KBM-7 (cell line): ENCODE data around the gene MRPL51.

Experiments
- DNase-seq: peaks from one replicate; pipeline ENCODE4 v3.0.0-alpha.2; 2015
- in situ Hi-C: fragments of 300-500 bp; cut with MboI; formaldehyde crosslinking; loops from 2 replicates; pipeline ENCODE4 v1.14.3; 2020; ENCODE audit warnings: low sequenced_read_pairs, low pct_unique_long_range_greater_than_20kb, mixed read lengths

Gene MRPL51

GRCh38 chr12:6465467-6466183 lies 27.4 kb downstream of the MRPL51 start:
- DNase-seq, result peak; percentile 77

GRCh38 chr12:6464531-6464930 lies 28.5 kb downstream of the MRPL51 start:
- in situ Hi-C loops, result no loop called here
- DNase-seq, result no peak

More at GRCh38 chr12:6465467-6466183, 27.4 kb downstream of the MRPL51 start:
- in situ Hi-C loops, result no loop called here

- no peak for DNase-seq
- in situ Hi-C loops, result no loop called here
Measured at GRCh38 chr12:6463858-6464257, 29.2 kb downstream of the MRPL51 start.

- no peak for DNase-seq
- in situ Hi-C loops, result no loop called here
Measured at GRCh38 chr12:6463216-6463615, 29.8 kb downstream of the MRPL51 start.

- in situ Hi-C loops, result no loop called here
- no peak for DNase-seq
Measured at GRCh38 chr12:6462234-6462995, 30.6 kb downstream of the MRPL51 start.

- peak; percentile 96 for DNase-seq
- in situ Hi-C loops, result no loop called here
Measured at GRCh38 chr12:6461401-6462233, 31.4 kb downstream of the MRPL51 start.

DNA sequence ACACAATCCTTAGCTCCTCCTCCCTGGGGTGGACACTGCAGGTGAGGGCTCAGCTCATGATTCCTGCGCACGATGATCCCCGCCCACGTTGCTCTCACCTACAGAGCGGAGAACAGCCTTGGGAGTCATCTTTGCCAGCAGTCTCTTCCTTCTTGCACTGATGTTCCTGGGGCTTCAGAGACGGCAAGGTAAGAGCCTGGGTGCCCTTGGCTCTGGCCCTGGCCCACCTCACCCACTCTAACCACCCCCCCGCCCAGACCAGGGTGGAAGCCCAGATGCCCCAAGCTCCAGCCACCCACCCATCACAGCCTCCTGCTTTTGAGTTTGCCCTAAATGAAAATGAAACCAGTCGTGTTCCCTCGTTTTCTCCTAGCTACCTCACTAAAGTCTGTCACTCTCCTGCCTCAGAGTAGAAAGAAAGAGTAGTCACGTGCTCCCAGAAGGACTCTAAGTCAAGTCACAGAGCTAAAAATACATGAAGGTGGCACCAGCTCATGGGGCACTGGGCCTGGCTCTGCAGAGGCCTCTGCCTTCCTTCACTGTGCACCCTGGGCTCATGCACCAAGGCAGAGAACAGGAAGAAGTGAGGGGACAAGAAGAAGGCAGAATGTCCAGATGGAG lies 32.2 kb downstream of the MRPL51 start:
- in situ Hi-C loops, result no loop called here
- DNase-seq, result no peak

DNA sequence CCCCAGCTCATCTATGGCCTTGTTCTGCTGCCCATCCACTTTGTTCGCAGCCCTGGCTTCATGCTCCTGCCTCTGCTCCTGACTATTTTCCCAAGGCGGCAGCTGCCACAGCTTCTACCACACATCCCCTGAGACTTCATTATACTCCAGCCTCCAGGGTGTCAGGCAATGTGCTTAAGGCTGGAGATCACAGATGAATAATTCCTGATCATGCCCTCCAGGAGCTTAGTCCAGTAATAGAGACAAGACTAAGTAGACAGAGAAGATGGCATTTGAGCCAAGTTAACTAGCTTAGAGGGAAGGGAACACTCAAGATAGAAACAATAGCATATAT lies 34.1 kb downstream of the MRPL51 start:
- in situ Hi-C loops, result no loop called here

GRCh38 chr12:6458281-6459003 lies 34.6 kb downstream of the MRPL51 start:
- in situ Hi-C loops, result no loop called here
- no peak for DNase-seq

More for the DNA sequence above, 34.1 kb downstream of the MRPL51 start:
- no peak for DNase-seq

- in situ Hi-C loops, result no loop called here
- no peak for DNase-seq
Measured at GRCh38 chr12:6457220-6457945, 35.7 kb downstream of the MRPL51 start.

GRCh38 chr12:6452944-6453630 lies 40.0 kb downstream of the MRPL51 start:
- no peak for DNase-seq
- in situ Hi-C loops, result no loop called here

GRCh38 chr12:6452245-6452943 lies 40.7 kb downstream of the MRPL51 start:
- in situ Hi-C loops, result no loop called here
- DNase-seq, result no peak

GRCh38 chr12:6451348-6452244 lies 41.5 kb downstream of the MRPL51 start, which contains the start of gene TAPBPL:
TAPBPL (plus strand) TSS chr12:6452042; CDS start chr12:6452249, 207 bp downstream.
- in situ Hi-C loops, result no loop called here
- peak; percentile 89 for DNase-seq

DNA sequence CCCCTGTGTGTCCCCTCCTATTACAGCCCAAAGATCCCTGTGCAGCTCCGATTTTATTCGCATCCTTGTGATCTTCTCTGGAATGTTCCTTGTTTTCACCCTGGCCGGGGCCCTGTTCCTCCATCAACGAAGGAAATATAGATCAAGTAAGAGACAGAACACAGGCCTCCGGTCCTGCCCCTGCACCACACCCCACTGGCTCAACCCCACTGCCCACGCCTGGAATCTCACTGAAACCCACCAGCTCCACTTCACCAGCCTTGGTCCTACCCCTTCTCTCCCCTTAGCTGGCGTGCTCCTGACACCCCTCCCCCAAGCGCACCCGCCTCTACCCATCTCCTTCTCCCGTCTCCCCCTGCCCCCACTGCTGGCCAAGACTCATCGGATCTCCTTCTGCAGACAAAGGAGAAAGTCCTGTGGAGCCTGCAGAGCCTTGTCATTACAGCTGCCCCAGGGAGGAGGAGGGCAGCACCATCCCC lies 42.2 kb downstream of the MRPL51 start:
- in situ Hi-C loops, result no loop called here
- DNase-seq, result no peak

DNA sequence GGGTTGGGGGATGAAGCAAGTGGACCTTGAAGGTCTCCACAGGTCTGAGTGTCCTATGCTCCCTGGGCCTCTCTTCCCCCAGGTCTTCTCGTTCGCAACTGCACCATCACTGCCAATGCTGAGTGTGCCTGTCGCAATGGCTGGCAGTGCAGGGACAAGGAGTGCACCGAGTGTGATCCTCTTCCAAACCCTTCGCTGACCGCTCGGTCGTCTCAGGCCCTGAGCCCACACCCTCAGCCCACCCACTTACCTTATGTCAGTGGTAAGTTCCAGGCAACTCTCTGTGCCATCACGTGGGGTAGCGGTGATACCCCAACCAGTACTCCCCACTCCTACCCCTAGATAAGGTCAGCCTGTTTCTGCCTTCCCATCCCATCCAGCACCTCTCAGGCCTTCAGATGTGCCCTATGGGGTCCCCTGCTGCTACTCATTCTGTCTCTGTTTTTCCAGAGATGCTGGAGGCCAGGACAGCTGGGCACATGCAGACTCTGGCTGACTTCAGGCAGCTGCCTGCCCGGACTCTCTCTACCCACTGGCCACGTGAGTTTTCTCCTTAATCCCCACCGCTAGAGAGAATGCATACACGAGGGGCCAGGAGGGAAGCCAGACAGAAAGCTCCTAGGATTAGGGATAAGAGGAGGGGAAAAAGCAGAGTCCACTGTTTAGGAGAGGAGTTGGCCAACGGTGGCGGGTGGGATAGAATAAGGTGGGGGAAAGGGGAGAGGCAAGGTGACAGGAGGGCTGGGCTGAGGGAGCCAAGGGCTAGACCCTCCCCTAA lies 42.8 kb downstream of the MRPL51 start:
- in situ Hi-C loops, result no loop called here

More for the DNA sequence above, 42.8 kb downstream of the MRPL51 start:
- no peak for DNase-seq
